GM23248 (cell line): ENCODE measurements around the gene RIMS3.

ENCODE experiments used
- EZH2 ChIP-seq: fragments of 200-600 bp; sonication (generic); IDR thresholded peaks from 2 replicates; pipeline ENCODE4 v1.6.1; 2018; ENCODE audit warnings: antibody characterized with exemption, mild to moderate bottlenecking; ENCODE audit not compliant: insufficient read depth, poor library complexity, severe bottlenecking
- EZH2phosphoT487 ChIP-seq: fragments of 200-600 bp; sonication (generic); IDR thresholded peaks from 2 replicates; pipeline ENCODE4 v1.6.1; 2018; ENCODE audit warnings: antibody characterized with exemption, moderate library complexity, mild to moderate bottlenecking, low read depth; ENCODE audit not compliant: insufficient read depth

DNA sequence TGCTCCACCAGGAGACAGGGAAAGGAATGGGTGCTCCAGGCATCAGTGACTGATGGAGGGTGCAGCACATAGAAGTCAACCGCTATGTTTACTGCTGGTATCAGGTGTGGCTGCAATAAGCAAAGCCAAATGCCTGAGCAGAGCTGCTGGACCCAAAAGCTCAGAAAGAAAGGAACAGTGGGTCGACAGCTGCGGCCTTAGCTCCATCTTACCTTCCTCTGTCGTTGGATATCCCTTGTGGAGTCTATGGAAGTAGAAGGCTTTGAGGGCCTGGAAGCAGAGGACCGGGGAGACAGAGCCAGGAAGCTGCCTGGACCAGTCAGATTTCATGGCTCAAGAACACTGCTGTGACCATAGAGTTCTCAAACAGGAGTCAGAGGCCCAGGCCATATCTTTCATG, 45.3 kb downstream of the RIMS3 start:
- TF ChIP-seq EZH2, result no peak
- no peak for TF ChIP-seq EZH2phosphoT487
